Stimulated activated CD8-positive, alpha-beta memory T cell treated with anti-CD3 and anti-CD28 coated beads, Interleukin-4, amount 100 ng/mL, for 1 hour (primary cell): ENCODE results near the gene MEG3.

Experiments used
- DNase-seq, 2 donors: peaks; one replicate each; pipeline ENCODE4 v3.0.0-alpha.2; 2020; ENCODE audit warnings: low read depth in 2 of 2, low spot score in 1 of 2

Gene MEG3

GRCh38 chr14:100864206-100864605, 38.3 kb downstream of the MEG3 start:
- DNase-seq = no peak

- DNase-seq = no peak
Measured at GRCh38 chr14:100864960-100865681, 39.2 kb downstream of the MEG3 start.

GRCh38 chr14:100865682-100866591, 40.0 kb downstream of the MEG3 start:
- no peak for DNase-seq

GRCh38 chr14:100866666-100867630, 41.0 kb downstream of the MEG3 start:
- DNase-seq = no peak

- no peak for DNase-seq
Measured at GRCh38 chr14:100867631-100868315, 41.9 kb downstream of the MEG3 start.

- no peak for DNase-seq
Measured at GRCh38 chr14:100868621-100869370, 42.9 kb downstream of the MEG3 start.

GRCh38 chr14:100871234-100872186, 45.6 kb downstream of the MEG3 start:
- DNase-seq = no peak

- no peak for DNase-seq
Measured at GRCh38 chr14:100872259-100873095, 46.6 kb downstream of the MEG3 start.

GRCh38 chr14:100873096-100873482, 47.2 kb downstream of the MEG3 start:
- DNase-seq = no peak

GRCh38 chr14:100874051-100874410, 48.1 kb downstream of the MEG3 start:
- no peak for DNase-seq

GRCh38 chr14:100874411-100875091, 48.6 kb downstream of the MEG3 start:
- DNase-seq = no peak

- DNase-seq = no peak
Measured at GRCh38 chr14:100875126-100875525, 49.2 kb downstream of the MEG3 start.

- no peak for DNase-seq
Measured at GRCh38 chr14:100875861-100876590, 50.1 kb downstream of the MEG3 start.

GRCh38 chr14:100878271-100879146, 52.6 kb downstream of the MEG3 start:
- DNase-seq = no peak

GRCh38 chr14:100879194-100879593, 53.3 kb downstream of the MEG3 start:
- DNase-seq = no peak

GRCh38 chr14:100879782-100880181, 53.9 kb downstream of the MEG3 start:
- DNase-seq = no peak
